Measurements from ENCODE around the gene SLC7A10. TPM values are rescaled to one million over a fixed set of nuclear protein-coding genes. Genes with fewer than 3 reads are reported as not detected.

SLC7A10 gene
- total RNA-seq, 3 donors from 2014 or later (not counting 1 experiment from before 2014, with no cell fraction given) = not detected

GRCh38 chr19:33231511-33231910 lies 5.9 kb upstream of the SLC7A10 start:
- Mint-ChIP-seq H3K27ac (no peak overlapping the region), H3K4me1 (peaks cover 0 to 6% of the 10 kb centered on the region in 2 donors), H3K27me3 (ENCODE audit: low read depth in 2 of 2) (peaks cover 23 to 28% of the 10 kb centered on the region in 2 donors), H3K4me3 (no peak overlapping the region), H3K36me3 (peaks cover 16% of the 10 kb centered on the region), H3K9me3 (peaks cover 6 to 11% of the 10 kb centered on the region in 2 donors)
- no peak for TF ChIP-seq CTCF (IDR thresholded peaks at IDR 0.05)
- H3K27ac ChIP-seq (ENCODE audit: low read length) = no peak overlapping the region
- no peak for DNase-seq
- 94% methylated on average over 4 of the region's 5 CpGs for WGBS (ENCODE audit: insufficient coverage)
- H3K27me3 ChIP-seq (ENCODE audit: control insufficient read depth, insufficient read depth, low read length) = peaks cover 18% of the 10 kb centered on the region
- H3K4me3 ChIP-seq (ENCODE audit: low read length) = no peak overlapping the region
- intact Hi-C loops (cut with micrococcal nuclease) = no loop called here
- H3K4me1 ChIP-seq (ENCODE audit: control insufficient read depth, insufficient read depth, low read length) = peaks cover 14% of the 10 kb centered on the region
- H3K36me3 ChIP-seq (ENCODE audit: control insufficient read depth, insufficient read depth, low read length) = no peaks in the 10 kb centered on the region
- no peak for ATAC-seq
- peaks cover 5% of the 10 kb centered on the region for H3K9me3 ChIP-seq (ENCODE audit: control insufficient read depth, insufficient read depth, low read length)

GRCh38 chr19:33229962-33230361 lies 4.3 kb upstream of the SLC7A10 start:
- no peak overlapping the region for H3K4me3 Mint-ChIP-seq
- peaks cover 6 to 11% of the 10 kb centered on the region in 2 donors for H3K9me3 Mint-ChIP-seq
- ATAC-seq (no peak), DNase-seq (no peak)
- intact Hi-C loops (cut with micrococcal nuclease) = no loop called here
- H3K27me3 Mint-ChIP-seq (ENCODE audit: low read depth in 2 of 2) = peaks cover 30 to 34% of the 10 kb centered on the region in 2 donors
- no peak overlapping the region for H3K27ac Mint-ChIP-seq
- Histone ChIP-seq H3K36me3 (ENCODE audit: control insufficient read depth, insufficient read depth, low read length) (no peaks in the 10 kb centered on the region), H3K4me3 (ENCODE audit: low read length) (no peak overlapping the region), H3K27me3 (ENCODE audit: control insufficient read depth, insufficient read depth, low read length) (peaks cover 29% of the 10 kb centered on the region), H3K27ac (ENCODE audit: low read length) (no peak overlapping the region), H3K9me3 (ENCODE audit: control insufficient read depth, insufficient read depth, low read length) (peaks cover 5% of the 10 kb centered on the region), H3K4me1 (ENCODE audit: control insufficient read depth, insufficient read depth, low read length) (peaks cover 19% of the 10 kb centered on the region)
- H3K36me3 Mint-ChIP-seq = peaks cover 16% of the 10 kb centered on the region
- WGBS (ENCODE audit: insufficient coverage) = 91% methylated on average over 4 of the region's 5 CpGs
- no peak for TF ChIP-seq CTCF (IDR thresholded peaks at IDR 0.05)
- peaks cover 7 to 9% of the 10 kb centered on the region in 2 donors for H3K4me1 Mint-ChIP-seq

GRCh38 chr19:33227870-33228599 lies 2.4 kb upstream of the SLC7A10 start:
- no peak overlapping the region for H3K27ac ChIP-seq (ENCODE audit: low read length)
- no peak overlapping the region for H3K27ac Mint-ChIP-seq
- H3K9me3 Mint-ChIP-seq = peaks cover 6 to 11% of the 10 kb centered on the region in 2 donors
- ATAC-seq (no peak), DNase-seq (no peak)
- H3K4me1 Mint-ChIP-seq = peaks cover 7 to 9% of the 10 kb centered on the region in 2 donors
- peaks cover 36 to 40% of the 10 kb centered on the region in 2 donors for H3K27me3 Mint-ChIP-seq (ENCODE audit: low read depth in 2 of 2)
- peaks cover 5% of the 10 kb centered on the region for H3K9me3 ChIP-seq (ENCODE audit: control insufficient read depth, insufficient read depth, low read length)
- no peak overlapping the region for H3K4me3 Mint-ChIP-seq
- no peaks in the 10 kb centered on the region for H3K36me3 ChIP-seq (ENCODE audit: control insufficient read depth, insufficient read depth, low read length)
- H3K36me3 Mint-ChIP-seq = peaks cover 16% of the 10 kb centered on the region
- peaks cover 18% of the 10 kb centered on the region for H3K4me1 ChIP-seq (ENCODE audit: control insufficient read depth, insufficient read depth, low read length)
- H3K27me3 ChIP-seq (ENCODE audit: control insufficient read depth, insufficient read depth, low read length) = peaks cover 35% of the 10 kb centered on the region
- intact Hi-C loops (cut with micrococcal nuclease) = no loop called here
- no peak overlapping the region for H3K4me3 ChIP-seq (ENCODE audit: low read length)
- WGBS (ENCODE audit: insufficient coverage) = no CpG with 5 or more reads among the region's 1 CpG
- no peak for TF ChIP-seq CTCF (IDR thresholded peaks at IDR 0.05)

Data from natural killer cell (primary cell).